Measurements from ENCODE around the gene CTU1.

CTU1 gene

GRCh38 chr19:51078104-51078503 lies 30.1 kb downstream of the CTU1 start:
- no peak for TF ChIP-seq CTCF (IDR thresholded peaks at IDR 0.05; ENCODE audit: poor library complexity, severe bottlenecking)
- no peak for ATAC-seq (ENCODE audit: low read depth)
- Histone ChIP-seq H3K27ac (ENCODE audit: poor library complexity, severe bottlenecking) (no peak overlapping the region), H3K36me3 (ENCODE audit: low read depth) (no peaks in the 10 kb centered on the region), H3K9me3 (ENCODE audit: severe bottlenecking) (peaks cover 4% of the 10 kb centered on the region), H3K27me3 (ENCODE audit: insufficient read depth, poor library complexity, severe bottlenecking) (peaks cover 3% of the 10 kb centered on the region), H3K4me1 (ENCODE audit: insufficient read depth, poor library complexity, severe bottlenecking) (no peaks in the 10 kb centered on the region), H3K4me3 (ENCODE audit: severe bottlenecking) (no peak overlapping the region)
- DNase-seq (ENCODE audit: low spot score), result no peak

- DNase-seq (ENCODE audit: low spot score) (no peak), ATAC-seq (ENCODE audit: low read depth) (no peak)
- no peaks in the 10 kb centered on the region for H3K36me3 ChIP-seq (ENCODE audit: low read depth)
- H3K4me1 ChIP-seq (ENCODE audit: insufficient read depth, poor library complexity, severe bottlenecking), result no peaks in the 10 kb centered on the region
- no peak overlapping the region for H3K4me3 ChIP-seq (ENCODE audit: severe bottlenecking)
- no peak overlapping the region for H3K27ac ChIP-seq (ENCODE audit: poor library complexity, severe bottlenecking)
- peaks cover 3% of the 10 kb centered on the region for H3K27me3 ChIP-seq (ENCODE audit: insufficient read depth, poor library complexity, severe bottlenecking)
- TF ChIP-seq CTCF (IDR thresholded peaks at IDR 0.05; ENCODE audit: poor library complexity, severe bottlenecking), result no peak
- peaks cover 4% of the 10 kb centered on the region for H3K9me3 ChIP-seq (ENCODE audit: severe bottlenecking)
Observed at GRCh38 chr19:51076631-51077213, 31.5 kb downstream of the CTU1 start.

- peaks cover 3% of the 10 kb centered on the region for H3K27me3 ChIP-seq (ENCODE audit: insufficient read depth, poor library complexity, severe bottlenecking)
- no peak overlapping the region for H3K4me3 ChIP-seq (ENCODE audit: severe bottlenecking)
- peaks cover 4% of the 10 kb centered on the region for H3K9me3 ChIP-seq (ENCODE audit: severe bottlenecking)
- DNase-seq (ENCODE audit: low spot score) (no peak), ATAC-seq (ENCODE audit: low read depth) (no peak)
- no peaks in the 10 kb centered on the region for H3K36me3 ChIP-seq (ENCODE audit: low read depth)
- H3K4me1 ChIP-seq (ENCODE audit: insufficient read depth, poor library complexity, severe bottlenecking), result no peaks in the 10 kb centered on the region
- H3K27ac ChIP-seq (ENCODE audit: poor library complexity, severe bottlenecking), result no peak overlapping the region
- TF ChIP-seq CTCF (IDR thresholded peaks at IDR 0.05; ENCODE audit: poor library complexity, severe bottlenecking), result no peak
Observed at GRCh38 chr19:51075998-51076397, 32.2 kb downstream of the CTU1 start.

- no peak for ATAC-seq (ENCODE audit: low read depth)
- no peaks in the 10 kb centered on the region for H3K4me1 ChIP-seq (ENCODE audit: insufficient read depth, poor library complexity, severe bottlenecking)
- H3K9me3 ChIP-seq (ENCODE audit: severe bottlenecking), result peaks cover 4% of the 10 kb centered on the region
- no peak for TF ChIP-seq CTCF (IDR thresholded peaks at IDR 0.05; ENCODE audit: poor library complexity, severe bottlenecking)
- H3K27me3 ChIP-seq (ENCODE audit: insufficient read depth, poor library complexity, severe bottlenecking), result no peaks in the 10 kb centered on the region
- no peak for DNase-seq (ENCODE audit: low spot score)
- H3K27ac ChIP-seq (ENCODE audit: poor library complexity, severe bottlenecking), result no peak overlapping the region
- no peaks in the 10 kb centered on the region for H3K36me3 ChIP-seq (ENCODE audit: low read depth)
- H3K4me3 ChIP-seq (ENCODE audit: severe bottlenecking), result no peak overlapping the region
Observed at GRCh38 chr19:51071095-51071405, 37.2 kb downstream of the CTU1 start.

GRCh38 chr19:51070334-51071094 lies 37.7 kb downstream of the CTU1 start:
- DNase-seq (ENCODE audit: low spot score) (no peak), ATAC-seq (ENCODE audit: low read depth) (no peak)
- H3K4me1 ChIP-seq (ENCODE audit: insufficient read depth, poor library complexity, severe bottlenecking), result no peaks in the 10 kb centered on the region
- no peaks in the 10 kb centered on the region for H3K27me3 ChIP-seq (ENCODE audit: insufficient read depth, poor library complexity, severe bottlenecking)
- no peak overlapping the region for H3K4me3 ChIP-seq (ENCODE audit: severe bottlenecking)
- no peak overlapping the region for H3K27ac ChIP-seq (ENCODE audit: poor library complexity, severe bottlenecking)
- H3K9me3 ChIP-seq (ENCODE audit: severe bottlenecking), result peaks cover 4% of the 10 kb centered on the region
- TF ChIP-seq CTCF (IDR thresholded peaks at IDR 0.05; ENCODE audit: poor library complexity, severe bottlenecking), result no peak
- no peaks in the 10 kb centered on the region for H3K36me3 ChIP-seq (ENCODE audit: low read depth)

Data from RWPE2 (cell line).